AG09309 (cell line): ENCODE data around the gene HYDIN.

Source experiments
- DNase-seq: peaks from one replicate; pipeline ENCODE4 v3.0.0-alpha.2; 2010; ENCODE audit warnings: low read depth
- H3K4me3 ChIP-seq: 2 replicates; pipeline ENCODE4 v1.5.1; 2011; ENCODE audit warnings: mild to moderate bottlenecking, low read depth, low read length, moderate library complexity; ENCODE audit not compliant: control insufficient read depth
- TF ChIP-seq, protein P1 (sequence below): IDR thresholded peaks from 2 replicates; pipeline ENCODE4 v1.5.1; 2011; ENCODE audit warnings: mild to moderate bottlenecking, low read depth, low read length, inconsistent platforms; ENCODE audit not compliant: insufficient read depth, control insufficient read depth; ENCODE audit errors: missing control alignments

HYDIN gene

DNA sequence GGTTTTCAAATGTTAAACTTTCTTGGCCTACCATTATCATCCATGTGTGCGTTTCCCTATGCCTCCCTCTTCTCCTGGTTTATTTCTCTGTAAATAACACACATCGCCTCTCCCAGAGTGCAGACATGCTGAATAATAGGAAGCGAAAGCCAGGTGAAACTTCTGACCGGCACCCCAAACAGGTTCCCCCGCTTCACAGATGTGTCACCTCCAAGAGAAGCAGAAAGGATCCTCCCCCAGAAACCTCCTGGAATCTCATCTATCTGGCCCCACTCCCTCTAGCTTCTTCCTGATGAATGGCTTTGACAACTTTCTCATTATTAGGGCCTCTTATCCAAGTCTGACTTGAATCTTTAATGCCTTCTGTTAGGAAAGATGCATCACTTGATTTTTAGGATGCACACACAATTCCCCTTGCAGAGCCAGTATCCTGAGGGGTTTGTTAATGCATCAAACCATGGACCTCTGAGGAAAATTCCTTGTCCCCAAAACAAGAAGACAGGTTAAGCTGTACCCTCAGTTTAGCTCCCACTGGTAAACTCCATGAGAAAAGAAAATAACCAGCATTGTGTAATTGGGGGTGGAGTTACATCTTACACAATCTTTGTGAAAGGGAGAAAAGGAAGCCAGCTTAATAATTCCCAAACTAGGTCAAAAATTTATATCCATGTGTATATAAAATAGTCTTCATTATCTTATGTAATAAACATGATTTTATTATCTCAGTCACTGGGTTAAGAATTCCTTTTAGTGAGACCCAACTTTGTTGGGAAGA, 20.1 kb upstream of the HYDIN start:
- DNase-seq, result no peak
- TF ChIP-seq, protein P1, sequence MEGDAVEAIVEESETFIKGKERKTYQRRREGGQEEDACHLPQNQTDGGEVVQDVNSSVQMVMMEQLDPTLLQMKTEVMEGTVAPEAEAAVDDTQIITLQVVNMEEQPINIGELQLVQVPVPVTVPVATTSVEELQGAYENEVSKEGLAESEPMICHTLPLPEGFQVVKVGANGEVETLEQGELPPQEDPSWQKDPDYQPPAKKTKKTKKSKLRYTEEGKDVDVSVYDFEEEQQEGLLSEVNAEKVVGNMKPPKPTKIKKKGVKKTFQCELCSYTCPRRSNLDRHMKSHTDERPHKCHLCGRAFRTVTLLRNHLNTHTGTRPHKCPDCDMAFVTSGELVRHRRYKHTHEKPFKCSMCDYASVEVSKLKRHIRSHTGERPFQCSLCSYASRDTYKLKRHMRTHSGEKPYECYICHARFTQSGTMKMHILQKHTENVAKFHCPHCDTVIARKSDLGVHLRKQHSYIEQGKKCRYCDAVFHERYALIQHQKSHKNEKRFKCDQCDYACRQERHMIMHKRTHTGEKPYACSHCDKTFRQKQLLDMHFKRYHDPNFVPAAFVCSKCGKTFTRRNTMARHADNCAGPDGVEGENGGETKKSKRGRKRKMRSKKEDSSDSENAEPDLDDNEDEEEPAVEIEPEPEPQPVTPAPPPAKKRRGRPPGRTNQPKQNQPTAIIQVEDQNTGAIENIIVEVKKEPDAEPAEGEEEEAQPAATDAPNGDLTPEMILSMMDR, result no peak
- H3K4me3 ChIP-seq, result no peak overlapping the region

DNA sequence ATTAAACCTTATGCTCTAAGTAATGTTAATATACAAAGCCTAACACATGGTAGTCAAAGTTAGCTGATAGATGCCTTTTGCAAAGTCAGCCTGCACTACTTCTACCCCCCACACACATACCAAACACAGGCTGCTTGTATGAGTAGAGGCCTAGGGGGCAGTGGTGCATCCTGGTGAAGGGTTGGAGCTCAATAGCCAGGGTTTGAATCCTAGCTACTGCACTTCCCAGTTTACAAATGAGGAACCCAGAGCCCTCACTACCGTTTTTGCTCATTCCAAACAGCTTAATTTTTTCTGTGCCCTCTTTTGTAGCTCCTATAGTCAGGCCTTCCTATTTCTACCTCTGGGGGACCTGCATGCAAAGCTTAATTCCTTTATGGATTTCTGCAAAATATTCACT, 18.9 kb upstream of the HYDIN start:
- TF ChIP-seq, protein P1, result no peak
- H3K4me3 ChIP-seq, result no peak overlapping the region
- DNase-seq, result no peak

DNA sequence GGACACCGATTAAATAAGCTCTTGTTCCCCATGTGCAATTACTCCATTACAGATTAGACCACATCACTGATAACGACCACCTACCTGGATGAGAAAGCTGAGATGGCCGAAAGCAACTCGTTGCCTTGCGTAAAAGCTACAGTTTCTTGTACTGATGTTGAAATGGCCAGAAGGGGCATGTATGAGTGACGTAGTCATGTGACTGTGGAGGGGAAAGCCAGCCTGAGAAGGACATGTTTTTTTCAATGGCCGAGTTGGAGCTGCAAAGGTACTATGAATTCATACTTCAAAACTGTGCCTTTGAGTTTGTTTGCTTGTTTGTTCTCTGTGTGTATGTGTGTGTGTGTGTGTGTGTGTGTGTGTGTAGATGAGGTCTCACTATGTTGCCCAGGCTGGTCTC, 17.0 kb upstream of the HYDIN start:
- H3K4me3 ChIP-seq, result no peak overlapping the region
- TF ChIP-seq, protein P1, result no peak
- no peak for DNase-seq

DNA sequence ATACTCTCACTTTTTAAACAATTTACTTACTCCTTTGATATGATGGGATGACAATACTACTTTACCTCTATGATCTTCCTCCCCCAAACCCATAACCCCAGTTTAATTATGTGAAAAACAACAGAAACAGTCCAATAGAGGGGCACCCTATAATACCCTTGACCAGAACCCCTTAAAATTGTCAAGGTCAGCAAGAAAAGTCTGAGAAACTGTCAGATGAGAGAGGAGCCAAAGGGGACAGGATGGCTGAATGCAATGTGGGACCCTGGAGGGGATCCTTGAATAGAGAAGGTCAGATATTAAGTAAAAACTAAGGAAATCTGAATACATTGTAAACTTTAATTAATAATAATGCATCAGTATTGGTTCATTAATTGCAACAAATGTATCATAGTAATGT, 15.8 kb upstream of the HYDIN start:
- no peak for DNase-seq
- TF ChIP-seq, protein P1, result no peak
- H3K4me3 ChIP-seq, result no peak overlapping the region

DNA sequence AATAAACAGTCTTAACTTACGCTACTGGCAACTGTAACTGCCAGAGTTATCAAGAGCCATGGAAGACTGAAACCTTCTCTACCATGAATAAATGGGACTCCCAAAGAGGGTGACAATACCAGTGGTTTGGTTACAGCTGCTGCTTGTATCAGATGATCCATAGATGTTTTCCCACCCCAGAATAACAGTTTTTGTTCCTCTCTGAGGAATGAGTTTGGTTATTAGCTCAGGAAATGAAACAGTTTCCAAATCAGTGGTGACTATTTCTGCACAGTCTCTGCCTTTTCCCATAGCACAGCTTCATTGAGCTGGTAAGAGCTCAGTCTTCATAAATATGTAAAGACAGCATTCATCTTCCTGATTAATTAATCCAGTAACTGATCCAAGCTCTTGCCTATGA, 14.0 kb upstream of the HYDIN start:
- TF ChIP-seq, protein P1, result no peak
- DNase-seq, result no peak
- H3K4me3 ChIP-seq, result no peak overlapping the region

DNA sequence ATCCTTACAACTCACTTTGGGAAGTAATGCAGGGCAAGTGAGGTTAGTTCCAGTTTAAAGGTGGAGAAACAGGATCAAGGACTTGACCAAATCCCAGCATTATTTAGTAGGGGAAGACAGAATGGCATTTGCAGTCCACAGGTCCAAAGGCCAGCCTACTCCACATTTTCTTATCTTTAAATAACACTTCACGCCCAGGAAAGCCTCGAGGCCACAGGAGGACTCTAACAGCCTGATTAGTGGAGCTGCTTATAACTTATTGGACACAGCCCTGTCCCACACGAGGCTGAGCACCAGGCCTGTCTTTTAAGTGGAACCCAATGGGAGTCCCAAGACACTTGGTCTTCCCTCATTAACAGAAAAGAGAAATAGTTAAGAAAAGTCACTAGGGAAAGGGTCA, 12.1 kb upstream of the HYDIN start:
- TF ChIP-seq, protein P1, result no peak
- no peak overlapping the region for H3K4me3 ChIP-seq
- no peak for DNase-seq
